MM.1S (cell line): ENCODE results near the gene TPH2.

Experiments used
- DNase-seq: peaks from one replicate; pipeline ENCODE4 v3.0.0-alpha.2; 2015
- H2AFZ ChIP-seq: fragments of 300-600 bp; sonication (generic); 2 replicates; pipeline ENCODE4 v1.6.0; 2016; ENCODE audit warnings: antibody characterized with exemption, low read length
- H3F3A ChIP-seq: fragments of 300-600 bp; sonication (generic); 2 replicates; pipeline ENCODE4 v1.6.1; 2016; ENCODE audit warnings: mild to moderate bottlenecking, antibody characterized with exemption, low read length, moderate library complexity, mixed read lengths; ENCODE audit not compliant: insufficient read depth
- H3K27ac ChIP-seq: fragments of 300-600 bp; sonication (generic); 2 replicates; pipeline ENCODE4 v1.5.1; 2016; ENCODE audit warnings: mild to moderate bottlenecking, low read length
- H3K27me3 ChIP-seq: fragments of 300-600 bp; sonication (generic); replicated peaks from 2 replicates; pipeline ENCODE4 v1.6.0; 2016; ENCODE audit warnings: low read length; ENCODE audit not compliant: insufficient read depth
- H3K36me3 ChIP-seq: fragments of 300-600 bp; sonication (generic); replicated peaks from 2 replicates; pipeline ENCODE4 v1.6.1; 2016; ENCODE audit warnings: mild to moderate bottlenecking, low read length, mixed read lengths; ENCODE audit not compliant: insufficient read depth
- H3K4me1 ChIP-seq: fragments of 300-600 bp; sonication (generic); 2 replicates; pipeline ENCODE4 v1.6.1; 2016; ENCODE audit warnings: low read length, mixed read lengths
- H3K4me2 ChIP-seq: fragments of 300-600 bp; sonication (generic); 2 replicates; pipeline ENCODE4 v1.6.0; 2016; ENCODE audit warnings: low read depth, low read length
- H3K4me3 ChIP-seq: fragments of 300-600 bp; sonication (generic); 2 replicates; pipeline ENCODE4 v1.5.1; 2016; ENCODE audit warnings: low read length, mixed read lengths
- H3K79me2 ChIP-seq: fragments of 300-600 bp; sonication (generic); 2 replicates; pipeline ENCODE4 v1.6.1; 2016; ENCODE audit warnings: mixed run types, low read length, mixed read lengths
- H3K9ac ChIP-seq: fragments of 300-600 bp; sonication (generic); 2 replicates; pipeline ENCODE4 v1.6.1; 2016; ENCODE audit warnings: low read length, mixed read lengths
- H3K9me2 ChIP-seq: fragments of 300-600 bp; sonication (generic); replicated peaks from 2 replicates; pipeline ENCODE4 v1.6.1; 2016; ENCODE audit warnings: mild to moderate bottlenecking, low read length, mixed read lengths; ENCODE audit not compliant: insufficient read depth
- H3K9me3 ChIP-seq: fragments of 300-600 bp; sonication (generic); replicated peaks from 2 replicates; pipeline ENCODE4 v1.6.1; 2016; ENCODE audit warnings: mild to moderate bottlenecking, low read length, mixed read lengths; ENCODE audit not compliant: insufficient read depth
- H4K20me1 ChIP-seq: fragments of 300-600 bp; sonication (generic); 2 replicates; pipeline ENCODE4 v1.6.1; 2016; ENCODE audit warnings: mild to moderate bottlenecking, low read length, moderate library complexity, mixed read lengths; ENCODE audit not compliant: insufficient read depth
- EZH2 ChIP-seq: fragments of 300-600 bp; sonication (generic); optimal IDR thresholded peaks from 2 replicates; pipeline ENCODE3; 2017; ENCODE audit warnings: low read depth, mild to moderate bottlenecking, antibody characterized with exemption, low read length, mixed read lengths
- EZH2phosphoT487 ChIP-seq: fragments of 300-600 bp; sonication (generic); IDR thresholded peaks from 2 replicates; pipeline ENCODE4 v1.6.1; 2018; ENCODE audit warnings: antibody characterized with exemption, low read length
- TF ChIP-seq, protein P1 (sequence below): fragments of 300-600 bp; sonication (generic); IDR thresholded peaks from 2 replicates; pipeline ENCODE4 v1.5.1; 2016; ENCODE audit warnings: antibody characterized with exemption, low read length, mixed read lengths

Gene TPH2

DNA sequence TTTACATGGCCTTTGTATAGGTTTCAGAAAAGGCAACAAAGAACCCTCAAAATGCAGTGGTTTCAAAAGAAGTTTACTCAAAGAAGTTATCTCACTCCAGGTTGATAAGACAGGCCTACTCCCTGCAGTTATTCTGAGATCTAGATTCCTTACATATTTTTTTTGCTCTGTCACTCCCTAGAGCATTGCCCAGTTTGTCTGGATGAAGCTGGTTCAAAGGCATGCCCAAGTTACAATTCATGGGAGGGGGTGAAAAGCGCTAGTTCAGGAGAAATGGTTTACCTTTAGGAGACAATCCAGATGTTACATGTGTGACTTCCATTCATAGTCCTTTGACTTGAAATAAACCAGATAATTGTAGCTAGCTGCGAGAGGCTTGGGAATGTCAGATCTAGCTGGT lies 115.0 kb downstream of the TPH2 start:
- H3K4me2 ChIP-seq = no peak overlapping the region
- H3K27ac ChIP-seq = no peak overlapping the region
- H2AFZ ChIP-seq = no peak overlapping the region
- no peak overlapping the region for H3K4me3 ChIP-seq
- no peak for DNase-seq
- H3K9ac ChIP-seq = no peak overlapping the region
- H3K9me2 ChIP-seq = no peaks in the 10 kb centered on the region
- no peaks in the 10 kb centered on the region for H3K36me3 ChIP-seq
- no peaks in the 10 kb centered on the region for H4K20me1 ChIP-seq
- H3K27me3 ChIP-seq = no peaks in the 10 kb centered on the region
- no peaks in the 10 kb centered on the region for H3K79me2 ChIP-seq
- H3K9me3 ChIP-seq = no peaks in the 10 kb centered on the region
- H3F3A ChIP-seq = no peaks in the 10 kb centered on the region
- no peaks in the 10 kb centered on the region for H3K4me1 ChIP-seq
- TF ChIP-seq EZH2 (no peak), EZH2phosphoT487 (no peak)
- TF ChIP-seq, protein P1, sequence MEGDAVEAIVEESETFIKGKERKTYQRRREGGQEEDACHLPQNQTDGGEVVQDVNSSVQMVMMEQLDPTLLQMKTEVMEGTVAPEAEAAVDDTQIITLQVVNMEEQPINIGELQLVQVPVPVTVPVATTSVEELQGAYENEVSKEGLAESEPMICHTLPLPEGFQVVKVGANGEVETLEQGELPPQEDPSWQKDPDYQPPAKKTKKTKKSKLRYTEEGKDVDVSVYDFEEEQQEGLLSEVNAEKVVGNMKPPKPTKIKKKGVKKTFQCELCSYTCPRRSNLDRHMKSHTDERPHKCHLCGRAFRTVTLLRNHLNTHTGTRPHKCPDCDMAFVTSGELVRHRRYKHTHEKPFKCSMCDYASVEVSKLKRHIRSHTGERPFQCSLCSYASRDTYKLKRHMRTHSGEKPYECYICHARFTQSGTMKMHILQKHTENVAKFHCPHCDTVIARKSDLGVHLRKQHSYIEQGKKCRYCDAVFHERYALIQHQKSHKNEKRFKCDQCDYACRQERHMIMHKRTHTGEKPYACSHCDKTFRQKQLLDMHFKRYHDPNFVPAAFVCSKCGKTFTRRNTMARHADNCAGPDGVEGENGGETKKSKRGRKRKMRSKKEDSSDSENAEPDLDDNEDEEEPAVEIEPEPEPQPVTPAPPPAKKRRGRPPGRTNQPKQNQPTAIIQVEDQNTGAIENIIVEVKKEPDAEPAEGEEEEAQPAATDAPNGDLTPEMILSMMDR = no peak

DNA sequence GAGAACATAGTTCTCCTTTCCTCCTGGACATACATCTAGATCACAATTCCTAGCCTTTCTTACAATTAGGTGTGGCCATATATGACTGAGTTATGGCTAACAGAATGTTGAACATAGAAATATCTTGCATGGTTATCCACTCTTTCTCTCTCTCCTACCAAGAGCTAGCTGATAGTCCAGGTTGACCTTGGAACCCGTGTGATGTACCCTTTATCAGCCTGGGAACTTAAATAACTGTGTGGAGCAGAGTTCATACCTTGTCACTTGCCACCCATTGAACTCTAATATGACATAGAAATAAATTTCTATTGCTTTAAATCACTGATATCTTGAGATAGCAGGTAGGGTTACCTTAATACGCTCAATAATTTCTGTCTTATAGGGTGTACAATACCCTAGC lies 115.9 kb downstream of the TPH2 start:
- Histone ChIP-seq H3K79me2 (no peaks in the 10 kb centered on the region), H4K20me1 (no peaks in the 10 kb centered on the region), H3K9ac (no peak overlapping the region), H3K4me1 (no peaks in the 10 kb centered on the region), H3K4me2 (no peak overlapping the region), H3K9me2 (no peaks in the 10 kb centered on the region), H3K27ac (no peak overlapping the region), H2AFZ (no peak overlapping the region), H3K36me3 (no peaks in the 10 kb centered on the region), H3F3A (no peaks in the 10 kb centered on the region), H3K9me3 (no peaks in the 10 kb centered on the region), H3K27me3 (no peaks in the 10 kb centered on the region), H3K4me3 (no peak overlapping the region)
- TF ChIP-seq EZH2 (no peak), EZH2phosphoT487 (no peak)
- TF ChIP-seq, protein P1 = no peak
- no peak for DNase-seq

DNA sequence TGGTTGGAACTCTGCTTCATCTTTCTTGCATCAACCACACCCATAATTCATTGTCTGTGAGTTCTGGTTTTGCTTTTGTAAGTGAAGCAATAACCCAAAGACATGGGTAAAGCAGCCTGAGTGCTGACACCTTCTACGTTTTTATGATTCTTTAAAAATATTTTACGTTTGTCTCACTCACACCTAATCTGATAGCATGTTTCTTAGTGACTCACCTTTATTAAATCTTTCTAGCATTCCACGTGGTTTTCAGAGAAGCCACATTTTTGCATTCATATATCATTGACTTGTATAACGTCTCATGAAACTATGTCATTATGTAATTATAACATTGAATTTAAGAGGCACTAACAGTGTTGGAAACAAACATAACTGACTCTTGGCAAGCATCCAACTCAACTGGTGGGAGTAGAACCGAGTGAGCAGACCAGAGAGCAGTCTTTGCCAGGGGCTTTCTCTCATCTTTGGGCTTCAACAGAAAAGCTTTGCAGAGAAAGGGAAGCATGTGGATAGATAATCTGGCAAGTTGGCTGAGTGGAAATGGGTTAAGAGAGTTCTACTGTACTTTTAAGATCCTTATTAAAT lies 118.8 kb downstream of the TPH2 start:
- TF ChIP-seq EZH2 (no peak), EZH2phosphoT487 (no peak)
- TF ChIP-seq, protein P1 = no peak
- Histone ChIP-seq H3K4me1 (no peaks in the 10 kb centered on the region), H2AFZ (no peak overlapping the region), H3F3A (no peaks in the 10 kb centered on the region), H3K9me3 (no peaks in the 10 kb centered on the region), H3K4me3 (no peak overlapping the region), H3K36me3 (no peaks in the 10 kb centered on the region), H3K79me2 (no peaks in the 10 kb centered on the region), H3K4me2 (no peak overlapping the region), H4K20me1 (no peaks in the 10 kb centered on the region), H3K27ac (no peak overlapping the region), H3K27me3 (no peaks in the 10 kb centered on the region), H3K9ac (no peak overlapping the region), H3K9me2 (no peaks in the 10 kb centered on the region)
- DNase-seq = no peak
